ENCODE data around the gene KDR.

DNA sequence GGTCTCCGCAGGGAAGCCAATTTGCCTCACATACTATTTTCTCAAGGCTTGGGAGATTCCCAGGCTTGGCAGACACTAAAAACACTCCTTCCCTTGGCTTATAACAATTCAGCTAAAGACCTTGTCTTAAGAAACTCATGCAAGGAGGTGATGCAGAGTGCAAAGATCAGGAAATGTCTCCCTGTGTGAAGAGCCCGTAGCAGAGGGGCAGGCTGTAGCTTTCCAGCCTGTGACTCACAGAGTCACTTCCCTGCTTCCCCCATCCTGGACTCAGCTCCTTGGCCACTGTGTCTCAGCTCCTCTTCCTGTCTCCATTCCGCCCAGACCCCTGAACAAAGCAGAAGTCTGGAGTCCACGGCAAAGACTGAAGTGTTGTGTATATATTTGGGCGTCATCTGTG, 56.1 kb downstream of the KDR start:
- TF ChIP-seq, protein P1, sequence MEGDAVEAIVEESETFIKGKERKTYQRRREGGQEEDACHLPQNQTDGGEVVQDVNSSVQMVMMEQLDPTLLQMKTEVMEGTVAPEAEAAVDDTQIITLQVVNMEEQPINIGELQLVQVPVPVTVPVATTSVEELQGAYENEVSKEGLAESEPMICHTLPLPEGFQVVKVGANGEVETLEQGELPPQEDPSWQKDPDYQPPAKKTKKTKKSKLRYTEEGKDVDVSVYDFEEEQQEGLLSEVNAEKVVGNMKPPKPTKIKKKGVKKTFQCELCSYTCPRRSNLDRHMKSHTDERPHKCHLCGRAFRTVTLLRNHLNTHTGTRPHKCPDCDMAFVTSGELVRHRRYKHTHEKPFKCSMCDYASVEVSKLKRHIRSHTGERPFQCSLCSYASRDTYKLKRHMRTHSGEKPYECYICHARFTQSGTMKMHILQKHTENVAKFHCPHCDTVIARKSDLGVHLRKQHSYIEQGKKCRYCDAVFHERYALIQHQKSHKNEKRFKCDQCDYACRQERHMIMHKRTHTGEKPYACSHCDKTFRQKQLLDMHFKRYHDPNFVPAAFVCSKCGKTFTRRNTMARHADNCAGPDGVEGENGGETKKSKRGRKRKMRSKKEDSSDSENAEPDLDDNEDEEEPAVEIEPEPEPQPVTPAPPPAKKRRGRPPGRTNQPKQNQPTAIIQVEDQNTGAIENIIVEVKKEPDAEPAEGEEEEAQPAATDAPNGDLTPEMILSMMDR (IDR thresholded peaks at IDR 0.05), result no peak
- TF ChIP-seq POLR2A (IDR thresholded peaks at IDR 0.05), result no peak
- TF ChIP-seq POLR2AphosphoS5 (IDR thresholded peaks at IDR 0.05), result no peak
- no peak for TF ChIP-seq EP300 (IDR thresholded peaks at IDR 0.05)

All from suprapubic skin (tissue), 4 donors.